Liver (tissue), 9 donors: Measurements from ENCODE around the gene STRBP. TPM values are rescaled to one million over a fixed set of nuclear protein-coding genes. Genes with fewer than 3 reads are reported as not detected.
A peak's percentile ranks its signal among the peaks of the same experiment; 100 is the strongest.

Source experiments
- DNase-seq: peaks from one replicate; pipeline ENCODE4 v3.0.0-alpha.2; 2017; ENCODE audit warnings: low spot score
- H3K27ac ChIP-seq, 2 donors: one replicate each; pipeline ENCODE4 v1.7.0; 2013; ENCODE audit warnings: inconsistent platforms in 2 of 2, low read length in 2 of 2, control low read depth in 1 of 2, low read depth in 1 of 2, mild to moderate bottlenecking in 1 of 2
- H3K27me3 ChIP-seq, 4 donors: one replicate each; pipeline versions ENCODE4 v1.6.1 to v1.7.0; 2013; ENCODE audit warnings: low read length in 3 of 4, inconsistent platforms in 1 of 4, mild to moderate bottlenecking in 1 of 4, moderate library complexity in 1 of 4; ENCODE audit not compliant: control insufficient read depth in 4 of 4, insufficient read depth in 4 of 4
- H3K36me3 ChIP-seq, 4 donors: one replicate each; pipeline versions ENCODE4 v1.6.1 to v1.7.0; 2013; ENCODE audit warnings: low read length in 3 of 4, mild to moderate bottlenecking in 3 of 4, low read depth in 1 of 4, moderate library complexity in 1 of 4; ENCODE audit not compliant: control insufficient read depth in 4 of 4, insufficient read depth in 3 of 4
- H3K4me1 ChIP-seq, 4 donors: one replicate each; pipeline versions ENCODE4 v1.6.1 to v1.7.0; 2013; ENCODE audit warnings: low read length in 3 of 4, mild to moderate bottlenecking in 3 of 4, moderate library complexity in 1 of 4; ENCODE audit not compliant: control insufficient read depth in 4 of 4, insufficient read depth in 4 of 4
- H3K4me3 ChIP-seq, 3 donors: one replicate each; pipeline versions ENCODE4 v1.6.1 to v1.7.0; 2013; ENCODE audit warnings: low read length in 3 of 3, control low read depth in 1 of 3, low read depth in 1 of 3, mild to moderate bottlenecking in 1 of 3
- H3K9ac ChIP-seq, 2 donors: one replicate each; pipeline ENCODE4 v1.7.0; 2013; ENCODE audit warnings: low read length in 2 of 2, mild to moderate bottlenecking in 2 of 2, moderate library complexity in 2 of 2, control low read depth in 1 of 2, low read depth in 1 of 2
- H3K9me3 ChIP-seq, 4 donors: one replicate each; pipeline versions ENCODE4 v1.6.1 to v1.7.0; 2013; ENCODE audit warnings: low read length in 3 of 4; ENCODE audit not compliant: control insufficient read depth in 4 of 4
- EGR1 ChIP-seq, 2 donors: IDR thresholded peaks; 2 replicates each; pipeline ENCODE4 v1.6.1; 2016 to 2018; ENCODE audit warnings: antibody characterized with exemption in 2 of 2, low read depth in 2 of 2
- FOXA1 ChIP-seq: IDR thresholded peaks from 2 replicates; pipeline ENCODE4 v1.6.1; 2016; ENCODE audit warnings: antibody characterized with exemption
- FOXA2 ChIP-seq: IDR thresholded peaks from 2 replicates; pipeline ENCODE4 v1.6.1; 2016; ENCODE audit warnings: antibody characterized with exemption
- GABPA ChIP-seq, 2 donors: IDR thresholded peaks in 1 of 2; conservative IDR thresholded peaks in 1 of 2; 2 replicates each; pipeline ENCODE4 v1.6.1; 2016; ENCODE audit warnings: antibody characterized with exemption in 2 of 2, mild to moderate bottlenecking in 1 of 2, moderate library complexity in 1 of 2
- HNF4A ChIP-seq, 2 donors: conservative IDR thresholded peaks; 2 replicates each; pipeline ENCODE4 v1.6.1; 2016; ENCODE audit warnings: antibody characterized with exemption in 2 of 2, mild to moderate bottlenecking in 2 of 2
- HNF4G ChIP-seq: IDR thresholded peaks from 2 replicates; pipeline ENCODE4 v1.6.1; 2016; ENCODE audit warnings: antibody characterized with exemption
- JUND ChIP-seq, 2 donors: IDR thresholded peaks; 2 replicates each; pipeline ENCODE4 v1.6.1; 2016; ENCODE audit warnings: antibody characterized with exemption in 2 of 2
- RAD21 ChIP-seq, 2 donors: IDR thresholded peaks; 2 replicates each; pipeline ENCODE4 v1.6.1; 2016; ENCODE audit warnings: antibody characterized with exemption in 2 of 2, mild to moderate bottlenecking in 2 of 2
- RXRA ChIP-seq, 2 donors: IDR thresholded peaks; 2 replicates each; pipeline ENCODE4 v1.6.1; 2017 to 2018; ENCODE audit warnings: antibody characterized with exemption in 2 of 2, mild to moderate bottlenecking in 1 of 2
- SP1 ChIP-seq: IDR thresholded peaks from 2 replicates; pipeline ENCODE4 v1.6.1; 2018; ENCODE audit warnings: antibody characterized with exemption, mild to moderate bottlenecking
- TAF1 ChIP-seq: conservative IDR thresholded peaks from 2 replicates; pipeline ENCODE4 v1.6.1; 2016; ENCODE audit warnings: antibody characterized with exemption, mild to moderate bottlenecking
- YY1 ChIP-seq: IDR thresholded peaks from 2 replicates; pipeline ENCODE4 v1.6.1; 2016; ENCODE audit warnings: antibody characterized with exemption, mild to moderate bottlenecking
- WGBS: extraction: QIAGEN DNeasy Blood & Tissue Kit; methylation state at CpG from one replicate; pipeline ENCODE4 v1.1.7; 2013; 5-methylcytosine and 5-hydroxymethylcytosine counted together
- polyA plus RNA-seq, 2 donors: library from polyadenylated mRNA; stranded (reverse) in 1 of 2; unstranded in 1 of 2; fragments of 200-250 nt in 1 of 2; fragments of >200 nt in 1 of 2; fragmentation: Nextera tagmentation in 1 of 2; extraction: Ambion mirVana in 1 of 2; gene quantifications; one replicate each; pipeline versions ENCODE4 v1.2.1 to v1.2.3, GENCODE V29; 2013 to 2015
- total RNA-seq, 2 donors: library from RNA; depleted of rRNA; stranded (reverse); fragments of >200 nt; gene quantifications; one replicate each; pipeline ENCODE4 v1.2.3, GENCODE V29; 2014
- TF ChIP-seq, protein P1 (sequence below): IDR thresholded peaks from 2 replicates; pipeline ENCODE4 v1.6.1; 2016; ENCODE audit warnings: antibody characterized with exemption
- TF ChIP-seq, protein P2 (sequence below): IDR thresholded peaks from 2 replicates; pipeline ENCODE4 v1.6.1; 2016; ENCODE audit warnings: antibody characterized with exemption, mild to moderate bottlenecking
- TF ChIP-seq, protein P3 (sequence below): IDR thresholded peaks from 2 replicates; pipeline ENCODE4 v1.6.1; 2016; ENCODE audit warnings: antibody characterized with exemption
- TF ChIP-seq, protein P4 (sequence below): IDR thresholded peaks from 2 replicates; pipeline ENCODE4 v1.6.1; 2016; ENCODE audit warnings: antibody characterized with exemption
- donor health status: healthy.
- donor health status: healthy.
- donor health status: healthy.
- donor health status: healthy.
- donor health status: healthy.

The STRBP gene
- total and polyA plus RNA-seq, 4 donors = 4.3 to 17.2 (median 8.5) TPM

DNA sequence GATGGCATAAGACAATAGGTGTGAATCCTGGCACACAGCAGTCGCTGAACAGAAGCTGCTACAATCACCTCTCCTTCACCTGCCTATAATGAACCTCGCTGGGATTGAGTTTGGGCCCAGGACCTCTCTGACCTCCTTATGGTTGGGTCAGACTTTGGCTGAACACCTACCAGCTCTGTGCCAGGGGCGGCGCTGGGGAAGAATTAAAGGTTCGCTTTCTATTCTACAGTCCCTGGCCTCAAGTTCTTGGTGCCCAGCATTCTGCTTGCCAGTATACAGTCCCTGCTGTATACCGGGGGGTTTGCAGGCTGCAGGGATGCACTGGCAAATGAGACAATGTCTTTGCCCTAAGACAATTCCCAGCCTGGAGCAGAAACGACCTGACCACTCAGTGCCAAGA, 895 bp upstream of the STRBP start:
- Histone ChIP-seq H3K27me3 (no peaks in the 10 kb centered on the region), H3K4me3 (peak overlapping the region in 2 of 3 donors; percentile 45 to 95), H3K36me3 (no peaks in the 10 kb centered on the region), H3K9me3 (no peaks in the 10 kb centered on the region), H3K4me1 (peaks cover 0 to 11% (median 5%) of the 10 kb centered on the region in 4 donors), H3K27ac (peak overlapping the region in 1 of 2 donors; percentile 13), H3K9ac (no peak overlapping the region)
- TF ChIP-seq RXRA (IDR thresholded peaks at IDR 0.05) = no peak
- TF ChIP-seq, protein P1, sequence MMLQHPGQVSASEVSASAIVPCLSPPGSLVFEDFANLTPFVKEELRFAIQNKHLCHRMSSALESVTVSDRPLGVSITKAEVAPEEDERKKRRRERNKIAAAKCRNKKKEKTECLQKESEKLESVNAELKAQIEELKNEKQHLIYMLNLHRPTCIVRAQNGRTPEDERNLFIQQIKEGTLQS = no peak
- TF ChIP-seq RAD21 (IDR thresholded peaks at IDR 0.05) = no peak
- no peak for TF ChIP-seq FOXA1
- TF ChIP-seq FOXA2 = no peak
- TF ChIP-seq, protein P2, sequence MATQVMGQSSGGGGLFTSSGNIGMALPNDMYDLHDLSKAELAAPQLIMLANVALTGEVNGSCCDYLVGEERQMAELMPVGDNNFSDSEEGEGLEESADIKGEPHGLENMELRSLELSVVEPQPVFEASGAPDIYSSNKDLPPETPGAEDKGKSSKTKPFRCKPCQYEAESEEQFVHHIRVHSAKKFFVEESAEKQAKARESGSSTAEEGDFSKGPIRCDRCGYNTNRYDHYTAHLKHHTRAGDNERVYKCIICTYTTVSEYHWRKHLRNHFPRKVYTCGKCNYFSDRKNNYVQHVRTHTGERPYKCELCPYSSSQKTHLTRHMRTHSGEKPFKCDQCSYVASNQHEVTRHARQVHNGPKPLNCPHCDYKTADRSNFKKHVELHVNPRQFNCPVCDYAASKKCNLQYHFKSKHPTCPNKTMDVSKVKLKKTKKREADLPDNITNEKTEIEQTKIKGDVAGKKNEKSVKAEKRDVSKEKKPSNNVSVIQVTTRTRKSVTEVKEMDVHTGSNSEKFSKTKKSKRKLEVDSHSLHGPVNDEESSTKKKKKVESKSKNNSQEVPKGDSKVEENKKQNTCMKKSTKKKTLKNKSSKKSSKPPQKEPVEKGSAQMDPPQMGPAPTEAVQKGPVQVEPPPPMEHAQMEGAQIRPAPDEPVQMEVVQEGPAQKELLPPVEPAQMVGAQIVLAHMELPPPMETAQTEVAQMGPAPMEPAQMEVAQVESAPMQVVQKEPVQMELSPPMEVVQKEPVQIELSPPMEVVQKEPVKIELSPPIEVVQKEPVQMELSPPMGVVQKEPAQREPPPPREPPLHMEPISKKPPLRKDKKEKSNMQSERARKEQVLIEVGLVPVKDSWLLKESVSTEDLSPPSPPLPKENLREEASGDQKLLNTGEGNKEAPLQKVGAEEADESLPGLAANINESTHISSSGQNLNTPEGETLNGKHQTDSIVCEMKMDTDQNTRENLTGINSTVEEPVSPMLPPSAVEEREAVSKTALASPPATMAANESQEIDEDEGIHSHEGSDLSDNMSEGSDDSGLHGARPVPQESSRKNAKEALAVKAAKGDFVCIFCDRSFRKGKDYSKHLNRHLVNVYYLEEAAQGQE = no peak
- TF ChIP-seq, protein P3, sequence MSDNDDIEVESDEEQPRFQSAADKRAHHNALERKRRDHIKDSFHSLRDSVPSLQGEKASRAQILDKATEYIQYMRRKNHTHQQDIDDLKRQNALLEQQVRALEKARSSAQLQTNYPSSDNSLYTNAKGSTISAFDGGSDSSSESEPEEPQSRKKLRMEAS = no peak
- TF ChIP-seq SP1 = no peak
- no peak for TF ChIP-seq HNF4A (conservative IDR thresholded peaks at IDR 0.05)
- no peak for TF ChIP-seq EGR1 (IDR thresholded peaks at IDR 0.05; ENCODE audit: low read depth in 2 of 2)
- TF ChIP-seq TAF1 = no peak
- no peak for TF ChIP-seq JUND (IDR thresholded peaks at IDR 0.05)
- 78% methylated on average over 7 of the region's 7 CpGs for WGBS
- DNase-seq = no peak

DNA sequence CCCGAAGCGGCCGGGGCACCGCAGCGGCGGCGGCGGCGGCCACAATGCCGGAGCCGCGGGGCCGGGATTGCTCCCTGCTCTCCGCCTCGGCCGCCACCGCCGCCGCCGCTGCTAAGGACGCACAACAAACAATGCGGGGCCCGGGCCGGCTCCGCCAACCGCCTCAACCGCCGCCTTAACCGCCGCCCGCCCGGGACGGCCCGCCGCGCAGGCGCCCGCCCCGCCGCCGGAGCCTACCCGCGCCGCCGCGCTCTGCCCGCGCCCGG, 254 bp downstream of the STRBP start:
- DNase-seq = no peak
- H3K4me1 ChIP-seq = peaks cover 0 to 11% (median 6%) of the 10 kb centered on the region in 4 donors
- no peaks in the 10 kb centered on the region for H3K9me3 ChIP-seq
- H3K27me3 ChIP-seq = no peaks in the 10 kb centered on the region
- WGBS = under 1% methylated on average over 49 of the region's 49 CpGs
- no peaks in the 10 kb centered on the region for H3K36me3 ChIP-seq
- TF ChIP-seq FOXA1 = no peak
- TF ChIP-seq HNF4G = no peak
- no peak for TF ChIP-seq EGR1 (IDR thresholded peaks at IDR 0.05; ENCODE audit: low read depth in 2 of 2)
- TF ChIP-seq RXRA (IDR thresholded peaks at IDR 0.05) = no peak
- TF ChIP-seq, protein P3 = no peak
- TF ChIP-seq, protein P4, sequence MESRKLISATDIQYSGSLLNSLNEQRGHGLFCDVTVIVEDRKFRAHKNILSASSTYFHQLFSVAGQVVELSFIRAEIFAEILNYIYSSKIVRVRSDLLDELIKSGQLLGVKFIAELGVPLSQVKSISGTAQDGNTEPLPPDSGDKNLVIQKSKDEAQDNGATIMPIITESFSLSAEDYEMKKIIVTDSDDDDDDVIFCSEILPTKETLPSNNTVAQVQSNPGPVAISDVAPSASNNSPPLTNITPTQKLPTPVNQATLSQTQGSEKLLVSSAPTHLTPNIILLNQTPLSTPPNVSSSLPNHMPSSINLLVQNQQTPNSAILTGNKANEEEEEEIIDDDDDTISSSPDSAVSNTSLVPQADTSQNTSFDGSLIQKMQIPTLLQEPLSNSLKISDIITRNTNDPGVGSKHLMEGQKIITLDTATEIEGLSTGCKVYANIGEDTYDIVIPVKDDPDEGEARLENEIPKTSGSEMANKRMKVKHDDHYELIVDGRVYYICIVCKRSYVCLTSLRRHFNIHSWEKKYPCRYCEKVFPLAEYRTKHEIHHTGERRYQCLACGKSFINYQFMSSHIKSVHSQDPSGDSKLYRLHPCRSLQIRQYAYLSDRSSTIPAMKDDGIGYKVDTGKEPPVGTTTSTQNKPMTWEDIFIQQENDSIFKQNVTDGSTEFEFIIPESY = no peak
- TF ChIP-seq, protein P1 = no peak
- TF ChIP-seq HNF4A (conservative IDR thresholded peaks at IDR 0.05) = no peak
- no peak for TF ChIP-seq FOXA2
- no peak for TF ChIP-seq JUND (IDR thresholded peaks at IDR 0.05)
- no peak for TF ChIP-seq SP1
- TF ChIP-seq YY1 = no peak
- TF ChIP-seq GABPA (IDR thresholded peaks at IDR 0.05 in 1 of 2, conservative IDR thresholded peaks at IDR 0.05 in 1 of 2) = no peak
- no peak overlapping the region for H3K9ac ChIP-seq
- peak overlapping the region; percentile 42 to 95 (median 74) for H3K4me3 ChIP-seq
- peak overlapping the region; percentile 25 to 28 for H3K27ac ChIP-seq
